ENCODE results near the gene CEP104.

Gene CEP104

GRCh38 chr1:3822421-3822820, 34.6 kb downstream of the CEP104 start:
- Histone ChIP-seq H3K9me3 (ENCODE audit: control insufficient read depth, insufficient read depth, low read length) (no peaks in the 10 kb centered on the region), H3K4me1 (ENCODE audit: control insufficient read depth, low read length) (no peaks in the 10 kb centered on the region), H3K36me3 (ENCODE audit: control insufficient read depth, low read length) (peaks cover 50% of the 10 kb centered on the region), H3K27ac (ENCODE audit: low read depth, low read length) (no peak overlapping the region), H4K20me1 (ENCODE audit: control insufficient read depth, insufficient read depth, low read depth, low read length) (no peaks in the 10 kb centered on the region), H3K27me3 (ENCODE audit: control insufficient read depth, low read length) (no peaks in the 10 kb centered on the region), H3K9me2 (replicated peaks; ENCODE audit: control insufficient read depth, low read length) (no peaks in the 10 kb centered on the region), H3K79me2 (ENCODE audit: control insufficient read depth, low read length) (no peaks in the 10 kb centered on the region), H3K4me3 (ENCODE audit: low read length) (no peak overlapping the region), H3K4me2 (ENCODE audit: low read length) (no peak overlapping the region), H3F3A (ENCODE audit: control insufficient read depth, insufficient read depth) (no peaks in the 10 kb centered on the region)
- TF ChIP-seq EZH2phosphoT487 (IDR thresholded peaks at IDR 0.05; ENCODE audit: borderline replicate concordance, low read length) = no peak
- no peak for TF ChIP-seq CTCF (IDR thresholded peaks at IDR 0.05; ENCODE audit: low read depth, low read length, poor library complexity, severe bottlenecking)

DNA sequence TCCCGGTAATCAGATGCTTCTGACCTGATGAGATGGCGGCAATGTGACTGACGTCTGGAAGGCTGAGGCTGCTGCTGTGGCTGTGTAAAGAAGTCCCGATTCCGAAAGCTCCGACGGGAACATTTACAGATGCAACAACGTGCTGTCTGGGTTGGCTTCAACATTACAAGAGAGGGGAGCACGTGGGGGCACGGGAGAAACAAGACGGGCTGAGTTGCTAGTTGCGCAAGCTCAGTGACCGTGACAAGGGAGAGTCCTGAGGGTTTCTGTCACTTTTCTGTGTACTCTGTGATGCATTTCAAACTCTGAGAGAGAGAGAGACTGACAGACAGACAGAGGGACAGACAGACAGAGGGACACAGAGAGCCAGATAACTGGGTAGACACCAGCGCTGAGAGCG, 35.1 kb downstream of the CEP104 start:
- Histone ChIP-seq H3K27ac (ENCODE audit: low read depth, low read length) (no peak overlapping the region), H3K79me2 (ENCODE audit: control insufficient read depth, low read length) (no peaks in the 10 kb centered on the region), H3K9me2 (replicated peaks; ENCODE audit: control insufficient read depth, low read length) (no peaks in the 10 kb centered on the region), H3K4me1 (ENCODE audit: control insufficient read depth, low read length) (no peaks in the 10 kb centered on the region), H3K9me3 (ENCODE audit: control insufficient read depth, insufficient read depth, low read length) (no peaks in the 10 kb centered on the region), H4K20me1 (ENCODE audit: control insufficient read depth, insufficient read depth, low read depth, low read length) (no peaks in the 10 kb centered on the region), H3K36me3 (ENCODE audit: control insufficient read depth, low read length) (peaks cover 47% of the 10 kb centered on the region), H3K4me2 (ENCODE audit: low read length) (no peak overlapping the region), H3K4me3 (ENCODE audit: low read length) (no peak overlapping the region), H3K27me3 (ENCODE audit: control insufficient read depth, low read length) (no peaks in the 10 kb centered on the region), H3F3A (ENCODE audit: control insufficient read depth, insufficient read depth) (no peaks in the 10 kb centered on the region)
- TF ChIP-seq EZH2phosphoT487 (IDR thresholded peaks at IDR 0.05; ENCODE audit: borderline replicate concordance, low read length) (no peak), CTCF (IDR thresholded peaks at IDR 0.05; ENCODE audit: low read depth, low read length, poor library complexity, severe bottlenecking) (no peak)

GRCh38 chr1:3821447-3821846, 35.6 kb downstream of the CEP104 start:
- Histone ChIP-seq H3K9me2 (replicated peaks; ENCODE audit: control insufficient read depth, low read length) (no peaks in the 10 kb centered on the region), H3K27ac (ENCODE audit: low read depth, low read length) (no peak overlapping the region), H4K20me1 (ENCODE audit: control insufficient read depth, insufficient read depth, low read depth, low read length) (no peaks in the 10 kb centered on the region), H3K4me2 (ENCODE audit: low read length) (no peak overlapping the region), H3K36me3 (ENCODE audit: control insufficient read depth, low read length) (peaks cover 43% of the 10 kb centered on the region), H3K4me3 (ENCODE audit: low read length) (no peak overlapping the region), H3K79me2 (ENCODE audit: control insufficient read depth, low read length) (no peaks in the 10 kb centered on the region), H3K9me3 (ENCODE audit: control insufficient read depth, insufficient read depth, low read length) (no peaks in the 10 kb centered on the region), H3K4me1 (ENCODE audit: control insufficient read depth, low read length) (no peaks in the 10 kb centered on the region), H3K27me3 (ENCODE audit: control insufficient read depth, low read length) (no peaks in the 10 kb centered on the region), H3F3A (ENCODE audit: control insufficient read depth, insufficient read depth) (no peaks in the 10 kb centered on the region)
- TF ChIP-seq CTCF (IDR thresholded peaks at IDR 0.05; ENCODE audit: low read depth, low read length, poor library complexity, severe bottlenecking) = no peak
- no peak for TF ChIP-seq EZH2phosphoT487 (IDR thresholded peaks at IDR 0.05; ENCODE audit: borderline replicate concordance, low read length)

DNA sequence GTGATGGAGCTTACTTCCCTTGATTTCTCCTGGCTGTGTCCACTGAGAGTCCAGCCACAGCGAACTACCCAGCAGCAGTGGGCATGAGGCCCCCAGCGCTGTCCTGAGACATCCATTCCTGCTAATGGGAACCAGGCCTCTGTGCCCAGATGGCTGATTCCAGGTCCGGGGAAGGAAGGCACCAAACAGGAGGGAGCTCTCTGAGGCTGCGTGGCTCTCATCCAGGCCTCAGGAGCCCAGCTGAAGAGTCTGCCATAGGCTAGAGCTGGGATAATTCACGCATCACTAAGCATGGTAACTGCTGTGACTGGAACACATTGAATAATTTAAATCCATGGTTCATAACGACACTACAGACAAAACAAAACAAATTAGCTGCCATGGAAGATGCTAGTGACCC, 36.0 kb downstream of the CEP104 start:
- Histone ChIP-seq H3K4me3 (ENCODE audit: low read length) (no peak overlapping the region), H3K4me2 (ENCODE audit: low read length) (no peak overlapping the region), H3K79me2 (ENCODE audit: control insufficient read depth, low read length) (no peaks in the 10 kb centered on the region), H3K4me1 (ENCODE audit: control insufficient read depth, low read length) (no peaks in the 10 kb centered on the region), H4K20me1 (ENCODE audit: control insufficient read depth, insufficient read depth, low read depth, low read length) (no peaks in the 10 kb centered on the region), H3K9me2 (replicated peaks; ENCODE audit: control insufficient read depth, low read length) (no peaks in the 10 kb centered on the region), H3F3A (ENCODE audit: control insufficient read depth, insufficient read depth) (no peaks in the 10 kb centered on the region), H3K36me3 (ENCODE audit: control insufficient read depth, low read length) (peaks cover 41% of the 10 kb centered on the region), H3K9me3 (ENCODE audit: control insufficient read depth, insufficient read depth, low read length) (no peaks in the 10 kb centered on the region), H3K27ac (ENCODE audit: low read depth, low read length) (no peak overlapping the region), H3K27me3 (ENCODE audit: control insufficient read depth, low read length) (no peaks in the 10 kb centered on the region)
- TF ChIP-seq CTCF (IDR thresholded peaks at IDR 0.05; ENCODE audit: low read depth, low read length, poor library complexity, severe bottlenecking) (no peak), EZH2phosphoT487 (IDR thresholded peaks at IDR 0.05; ENCODE audit: borderline replicate concordance, low read length) (no peak)

Data from DOHH2 (cell line).